Body of pancreas (tissue), 4 donors: Measurements from ENCODE around the gene NSUN3. TPM values are rescaled to one million over a fixed set of nuclear protein-coding genes. Genes with fewer than 3 reads are reported as not detected.
"Not testable (repeated sequence)": the region's sequence is repeated elsewhere in the genome, so short reads cannot be mapped to it uniquely, and the experiment has no call there.

Experiments
- ATAC-seq: fragments of 150-250 bp; one replicate; pipeline ENCODE4 v1.9.1; 2016
- DNase-seq, 4 donors: peaks; one replicate each; pipeline ENCODE4 v3.0.0-alpha.2; 2019
- H3K27ac ChIP-seq, 4 donors: fragments of 200-600 bp; sonication (generic); 1 replicate in 3 of 4; 2 replicates in 1 of 4; pipeline versions ENCODE4 v1.5.1 to v1.6.1; 2016 to 2019; ENCODE audit warnings: mild to moderate bottlenecking in 1 of 4, mixed read lengths in 1 of 4, moderate library complexity in 1 of 4
- H3K27me3 ChIP-seq, 2 donors: fragments of 200-600 bp; sonication (generic); one replicate each; pipeline ENCODE4 v1.6.0; 2016; ENCODE audit warnings: mild to moderate bottlenecking in 1 of 2
- H3K36me3 ChIP-seq, 2 donors: fragments of 200-600 bp; sonication (generic); replicated peaks in 1 of 2; 2 replicates each; pipeline ENCODE4 v1.5.1; 2016; ENCODE audit warnings: low read depth in 2 of 2; ENCODE audit not compliant: insufficient read depth in 1 of 2
- H3K4me1 ChIP-seq: fragments of 200-600 bp; sonication (generic); one replicate; pipeline ENCODE4 v1.6.0; 2016
- H3K4me3 ChIP-seq, 2 donors: fragments of 200-600 bp; sonication (generic); 1 replicate in 1 of 2; 2 replicates in 1 of 2; pipeline ENCODE4 v1.5.1; 2016 to 2019
- H3K9me3 ChIP-seq, 3 donors: fragments of 200-600 bp; sonication (generic); 1 replicate in 2 of 3; 2 replicates in 1 of 3; pipeline ENCODE4 v1.5.1; 2016
- POLR2A ChIP-seq, 3 donors: fragments of 450-650 bp; IDR thresholded peaks; one replicate each; pipeline ENCODE4 v1.6.1; 2016; ENCODE audit warnings: antibody characterized with exemption in 3 of 3, mild to moderate bottlenecking in 2 of 3
- WGBS, 2 donors: methylation state at CpG; one replicate each; pipeline ENCODE4 v1.1.5; 2017; 5-methylcytosine and 5-hydroxymethylcytosine counted together
- intact Hi-C: fragments of 100-400 bp; cut with DNase I; formaldehyde crosslinking; loops from one replicate; pipeline ENCODE4 v1.15.1; 2023
- total RNA-seq, 2 donors: library from RNA; depleted of rRNA; stranded (reverse); fragments of >200 nt; gene quantifications; one replicate each; pipeline ENCODE4 v1.1.0, GENCODE V29; 2016
- TF ChIP-seq, protein P1 (sequence below), 7 experiments: fragments of 450-650 bp in 4 of 7; fragments of 200-600 bp in 3 of 7; sonication (generic) in 3 of 7; IDR thresholded peaks; one replicate each; pipeline ENCODE4 v1.5.1; 2016 to 2019; ENCODE audit warnings: antibody characterized with exemption in 7 of 7

NSUN3 gene
- total RNA-seq, 2 donors from 2014 or later = 5.6 to 13.2 TPM

DNA sequence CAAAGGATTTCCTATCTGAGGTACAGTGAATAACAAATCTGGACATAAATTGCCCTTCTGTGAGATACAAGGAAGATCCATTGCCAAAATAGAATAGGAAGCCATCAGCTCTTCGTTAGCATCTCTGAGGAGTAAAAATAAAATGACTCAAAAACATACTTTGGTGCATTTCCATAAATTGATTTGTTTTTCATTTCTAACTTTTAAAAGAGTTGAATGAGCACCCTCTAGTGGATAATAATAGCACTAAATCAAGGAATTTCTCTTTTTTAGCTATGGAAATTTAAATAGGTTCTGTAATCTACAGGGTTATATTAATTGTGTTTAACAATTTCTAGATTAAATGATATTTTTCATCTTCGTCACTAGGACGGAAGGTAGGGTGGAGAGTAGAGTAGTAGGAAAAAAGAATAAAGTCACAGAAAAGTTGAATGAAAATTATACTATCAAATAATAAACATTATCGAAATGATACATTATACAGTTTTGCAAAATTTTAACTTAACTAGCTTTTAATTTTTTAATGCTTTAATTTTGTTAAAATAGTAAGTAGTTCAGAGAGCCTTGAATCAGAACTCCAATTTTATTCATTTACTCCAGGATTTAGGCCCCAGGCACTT is 6.4 kb downstream of the NSUN3 start:
- TF ChIP-seq, protein P1, sequence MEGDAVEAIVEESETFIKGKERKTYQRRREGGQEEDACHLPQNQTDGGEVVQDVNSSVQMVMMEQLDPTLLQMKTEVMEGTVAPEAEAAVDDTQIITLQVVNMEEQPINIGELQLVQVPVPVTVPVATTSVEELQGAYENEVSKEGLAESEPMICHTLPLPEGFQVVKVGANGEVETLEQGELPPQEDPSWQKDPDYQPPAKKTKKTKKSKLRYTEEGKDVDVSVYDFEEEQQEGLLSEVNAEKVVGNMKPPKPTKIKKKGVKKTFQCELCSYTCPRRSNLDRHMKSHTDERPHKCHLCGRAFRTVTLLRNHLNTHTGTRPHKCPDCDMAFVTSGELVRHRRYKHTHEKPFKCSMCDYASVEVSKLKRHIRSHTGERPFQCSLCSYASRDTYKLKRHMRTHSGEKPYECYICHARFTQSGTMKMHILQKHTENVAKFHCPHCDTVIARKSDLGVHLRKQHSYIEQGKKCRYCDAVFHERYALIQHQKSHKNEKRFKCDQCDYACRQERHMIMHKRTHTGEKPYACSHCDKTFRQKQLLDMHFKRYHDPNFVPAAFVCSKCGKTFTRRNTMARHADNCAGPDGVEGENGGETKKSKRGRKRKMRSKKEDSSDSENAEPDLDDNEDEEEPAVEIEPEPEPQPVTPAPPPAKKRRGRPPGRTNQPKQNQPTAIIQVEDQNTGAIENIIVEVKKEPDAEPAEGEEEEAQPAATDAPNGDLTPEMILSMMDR (IDR thresholded peaks at IDR 0.05) = peak in 6 of 7 experiments; percentile 55 to 88 (median 64)
- no peak for TF ChIP-seq POLR2A (IDR thresholded peaks at IDR 0.05)
- peak; percentile 15 for ATAC-seq
- H3K4me3 ChIP-seq = no peak overlapping the region
- 23 to 33% methylated on average over 4 of the region's 4 CpGs for WGBS, 2 donors
- peaks cover 26% of the 10 kb centered on the region for H3K4me1 ChIP-seq
- no peak overlapping the region for H3K27ac ChIP-seq
- H3K9me3 ChIP-seq = no peaks in the 10 kb centered on the region
- no peak for DNase-seq
- H3K36me3 ChIP-seq = no peaks in the 10 kb centered on the region
- intact Hi-C loops = loop anchor here (10.0 kb wide), 1 partner anchor 95 kb away; the partner anchor contains the start of gene PROS1
- no peaks in the 10 kb centered on the region for H3K27me3 ChIP-seq

DNA sequence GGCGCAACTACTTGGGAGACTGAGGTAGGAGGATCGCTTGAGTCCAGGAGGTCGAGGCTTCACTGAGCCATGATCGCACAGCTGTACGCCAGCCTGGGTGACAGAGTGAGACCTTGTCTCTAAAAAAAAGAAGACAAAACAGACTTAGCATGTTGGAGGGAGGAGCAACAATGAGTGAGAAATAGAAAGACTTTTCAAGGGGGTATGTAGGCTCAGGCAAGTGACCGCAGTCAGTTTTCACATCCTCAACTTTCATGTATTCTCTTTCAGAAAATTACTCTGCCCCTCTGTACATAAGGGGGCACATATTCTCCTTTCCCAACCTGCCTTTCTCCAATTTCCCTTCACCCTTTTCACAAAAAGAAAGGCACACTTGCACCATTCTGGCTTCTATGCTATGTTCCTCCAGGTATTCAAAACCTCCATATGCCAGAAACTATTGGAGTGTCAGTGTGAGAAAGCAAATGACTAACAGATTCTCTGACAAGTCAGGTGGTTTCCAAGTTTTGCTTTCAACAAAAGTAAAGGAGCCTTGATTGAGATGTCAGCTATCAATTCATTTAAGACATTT is 7.6 kb downstream of the NSUN3 start:
- Histone ChIP-seq H3K27me3 (no peaks in the 10 kb centered on the region), H3K4me3 (no peak overlapping the region), H3K4me1 (peaks cover 16% of the 10 kb centered on the region), H3K9me3 (no peaks in the 10 kb centered on the region), H3K27ac (no peak overlapping the region), H3K36me3 (no peaks in the 10 kb centered on the region)
- TF ChIP-seq, protein P1 (IDR thresholded peaks at IDR 0.05) = no peak
- TF ChIP-seq POLR2A (IDR thresholded peaks at IDR 0.05) = no peak
- 93 to 97% methylated on average over 6 of the region's 6 CpGs for WGBS, 2 donors
- intact Hi-C loops = loop anchor here (5.0 kb wide), 1 partner anchor 73 kb away; no protein-coding TSS in a partner anchor
- DNase-seq (no peak), ATAC-seq (no peak)

DNA sequence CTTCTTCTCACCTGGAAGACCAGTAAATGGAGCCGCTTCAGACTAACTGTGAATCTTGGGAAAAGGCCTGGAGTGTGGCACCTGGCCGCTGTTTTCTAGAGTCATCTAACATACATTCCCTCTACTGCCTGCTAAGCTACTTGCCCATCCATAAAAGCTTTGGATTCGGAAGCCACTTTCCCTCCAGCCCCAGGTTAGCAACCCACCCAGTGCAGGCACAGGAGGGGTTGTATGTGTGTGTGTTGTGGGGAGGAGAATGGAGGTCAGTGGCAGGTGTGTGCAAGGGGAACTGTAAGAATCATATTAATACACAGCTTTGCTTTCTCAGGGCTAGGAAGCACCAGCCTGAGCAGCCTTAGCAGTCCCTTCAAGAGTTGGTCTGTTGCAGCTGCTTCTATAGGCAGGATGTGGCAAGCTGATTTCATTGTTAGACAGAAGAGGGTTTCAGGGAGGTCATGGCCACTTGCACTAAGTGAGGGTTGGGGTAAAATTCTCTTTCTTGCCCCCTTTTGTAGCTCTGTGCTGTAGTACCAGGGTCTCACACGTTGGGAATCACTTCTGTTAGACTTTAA is 8.9 kb downstream of the NSUN3 start:
- no peak for ATAC-seq
- DNase-seq = peak in 1 of 4 donors; percentile 20

DNA sequence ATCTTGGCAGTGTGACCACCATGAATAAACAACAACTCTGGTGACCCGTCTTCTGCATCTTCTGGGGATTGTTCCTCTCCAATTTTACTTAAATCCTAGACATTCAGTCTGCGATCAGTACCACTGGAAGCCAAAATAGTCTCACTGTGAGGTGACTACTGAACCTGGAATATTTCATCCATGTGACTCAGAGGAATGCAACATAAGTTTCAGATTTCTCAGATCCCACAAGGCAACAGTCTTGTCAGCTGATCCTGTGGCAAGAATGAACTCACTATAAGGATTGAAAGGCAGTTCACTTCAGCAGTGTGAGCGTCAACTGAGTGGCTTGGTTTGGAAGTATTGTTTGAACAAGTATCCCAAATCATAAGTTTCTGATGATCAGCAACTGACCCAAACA is 13.2 kb downstream of the NSUN3 start:
- no peak for ATAC-seq
- no peak for DNase-seq
- Histone ChIP-seq H3K9me3 (no peaks in the 10 kb centered on the region), H3K4me1 (no peaks in the 10 kb centered on the region), H3K27me3 (no peaks in the 10 kb centered on the region), H3K27ac (no peak overlapping the region), H3K4me3 (no peak overlapping the region), H3K36me3 (no peaks in the 10 kb centered on the region)
- WGBS, 2 donors = 94% methylated on average over 3 of the region's 3 CpGs
- TF ChIP-seq POLR2A (IDR thresholded peaks at IDR 0.05) = no peak
- TF ChIP-seq, protein P1 (IDR thresholded peaks at IDR 0.05) = no peak
- intact Hi-C loops = no loop called here

More for the DNA sequence above, 8.9 kb downstream of the NSUN3 start:
- Histone ChIP-seq H3K9me3 (no peaks in the 10 kb centered on the region), H3K27me3 (no peaks in the 10 kb centered on the region), H3K4me3 (no peak overlapping the region), H3K4me1 (peaks cover 3% of the 10 kb centered on the region), H3K27ac (no peak overlapping the region), H3K36me3 (no peaks in the 10 kb centered on the region)
- WGBS, 2 donors = 68 to 69% methylated on average over 4 of the region's 4 CpGs
- intact Hi-C loops = loop anchor here (5.0 kb wide), 1 partner anchor 74 kb away; no protein-coding TSS in a partner anchor
- TF ChIP-seq POLR2A (IDR thresholded peaks at IDR 0.05) = no peak
- TF ChIP-seq, protein P1 (IDR thresholded peaks at IDR 0.05) = no peak

DNA sequence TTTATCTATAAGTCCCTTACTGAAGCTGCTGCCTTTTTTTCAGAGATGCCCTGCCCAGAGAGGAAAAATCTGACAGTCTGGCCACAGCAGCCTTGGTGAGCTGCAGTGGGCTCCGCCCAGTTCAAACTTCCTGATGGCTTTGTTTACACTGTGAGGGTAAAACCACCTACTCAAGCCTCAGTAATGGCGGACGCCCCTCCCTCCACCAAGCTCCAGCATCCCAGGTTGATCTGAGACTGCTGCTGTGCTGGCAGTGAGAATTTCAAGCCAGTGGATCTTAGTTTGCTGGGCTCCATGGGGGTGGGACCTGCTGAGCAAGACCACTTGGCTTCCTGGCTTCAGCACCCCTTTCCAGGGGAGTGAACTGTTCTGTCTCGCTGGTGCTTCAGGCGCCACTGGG is 17.7 kb downstream of the NSUN3 start:
- H3K4me1 ChIP-seq, H3K9me3 ChIP-seq, intact Hi-C loops, H3K36me3 ChIP-seq, DNase-seq, H3K27ac ChIP-seq, H3K27me3 ChIP-seq, ATAC-seq, H3K4me3 ChIP-seq: not testable (repeated sequence)
- 93 to 95% methylated on average over 4 to 5 of the region's 5 CpGs for WGBS, 2 donors
